NT2/D1 (cell line): ENCODE results near the gene CAMTA1.
"Not testable (repeated sequence)": the region's sequence is repeated elsewhere in the genome, so short reads cannot be mapped to it uniquely, and the experiment has no call there.

Source experiments
- DNase-seq: peaks from one replicate; pipeline ENCODE4 v3.0.0-alpha.2; 2011; ENCODE audit warnings: low read depth, low spot score
- H3K27me3 ChIP-seq: 2 replicates; pipeline ENCODE4 v1.6.0; 2011; ENCODE audit warnings: mild to moderate bottlenecking; ENCODE audit not compliant: insufficient read length, insufficient read depth
- H3K36me3 ChIP-seq: 2 replicates; pipeline ENCODE4 v1.6.1; 2011; ENCODE audit warnings: mild to moderate bottlenecking, low read length, mixed read lengths; ENCODE audit not compliant: insufficient read depth, insufficient read length
- H3K4me1 ChIP-seq: 2 replicates; pipeline ENCODE4 v1.5.1; 2011; ENCODE audit not compliant: insufficient read depth, insufficient read length
- H3K4me3 ChIP-seq: 2 replicates; pipeline ENCODE4 v1.5.1; 2011; ENCODE audit warnings: low read depth; ENCODE audit not compliant: insufficient read length
- H3K9ac ChIP-seq: 2 replicates; pipeline ENCODE4 v1.6.0; 2011; ENCODE audit warnings: low read depth; ENCODE audit not compliant: insufficient read length
- H3K9me3 ChIP-seq: 2 replicates; pipeline ENCODE4 v1.5.1; 2011; ENCODE audit warnings: mild to moderate bottlenecking, low read length; ENCODE audit not compliant: insufficient read depth
- SUZ12 ChIP-seq: IDR thresholded peaks from 2 replicates; pipeline ENCODE4 v1.6.1; 2011; ENCODE audit not compliant: insufficient read length, insufficient read depth; ENCODE audit errors: extremely low read depth
- YY1 ChIP-seq: IDR thresholded peaks from 2 replicates; pipeline ENCODE4 v1.6.1; 2011; ENCODE audit not compliant: insufficient read length, insufficient read depth
- ZNF274 ChIP-seq: IDR thresholded peaks from 2 replicates; pipeline ENCODE4 v1.6.1; 2011; ENCODE audit warnings: mild to moderate bottlenecking, low read depth, low read length

CAMTA1 gene

GRCh38 chr1:6918925-6919511, 133.8 kb downstream of the CAMTA1 start:
- H3K27me3 ChIP-seq = no peaks in the 10 kb centered on the region
- no peak overlapping the region for H3K9ac ChIP-seq
- H3K36me3 ChIP-seq = no peaks in the 10 kb centered on the region
- no peak for TF ChIP-seq ZNF274
- TF ChIP-seq SUZ12 = no peak
- no peak for TF ChIP-seq YY1
- peaks cover 8% of the 10 kb centered on the region; the same call in 1 of the 2 replicates for H3K9me3 ChIP-seq
- H3K4me3 ChIP-seq = no peak overlapping the region
- no peaks in the 10 kb centered on the region for H3K4me1 ChIP-seq
- DNase-seq = no peak

DNA sequence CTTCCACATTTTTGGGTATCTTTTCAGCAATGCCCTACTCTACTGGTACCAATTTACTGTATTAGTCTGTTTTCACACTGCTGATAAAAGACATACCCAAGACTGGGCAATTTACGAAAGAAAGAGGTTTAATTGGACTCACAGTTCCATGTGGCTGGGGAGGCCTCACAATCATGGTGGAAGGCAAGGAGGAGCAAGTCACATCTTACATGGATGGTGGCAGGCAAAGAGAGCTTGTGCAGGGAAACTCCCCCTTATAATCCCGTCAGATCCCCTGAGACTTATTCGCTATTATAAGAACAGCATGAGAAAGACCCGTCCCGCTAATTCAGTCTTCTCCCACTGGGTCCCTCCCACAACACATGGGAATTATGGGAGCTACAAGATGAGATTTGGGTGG, 136.3 kb downstream of the CAMTA1 start:
- DNase-seq, H3K9ac ChIP-seq, H3K36me3 ChIP-seq, H3K4me3 ChIP-seq, H3K9me3 ChIP-seq, H3K4me1 ChIP-seq, H3K27me3 ChIP-seq: not testable (repeated sequence)

- DNase-seq = no peak
- TF ChIP-seq SUZ12 (no peak), ZNF274 (no peak), YY1 (no peak)
- Histone ChIP-seq H3K36me3 (no peaks in the 10 kb centered on the region), H3K9me3 (peaks cover 8% of the 10 kb centered on the region; the same call in 1 of the 2 replicates), H3K4me3 (no peak overlapping the region), H3K27me3 (no peaks in the 10 kb centered on the region), H3K9ac (no peak overlapping the region), H3K4me1 (no peaks in the 10 kb centered on the region)
Measured at GRCh38 chr1:6922096-6922931, 137.1 kb downstream of the CAMTA1 start.

DNA sequence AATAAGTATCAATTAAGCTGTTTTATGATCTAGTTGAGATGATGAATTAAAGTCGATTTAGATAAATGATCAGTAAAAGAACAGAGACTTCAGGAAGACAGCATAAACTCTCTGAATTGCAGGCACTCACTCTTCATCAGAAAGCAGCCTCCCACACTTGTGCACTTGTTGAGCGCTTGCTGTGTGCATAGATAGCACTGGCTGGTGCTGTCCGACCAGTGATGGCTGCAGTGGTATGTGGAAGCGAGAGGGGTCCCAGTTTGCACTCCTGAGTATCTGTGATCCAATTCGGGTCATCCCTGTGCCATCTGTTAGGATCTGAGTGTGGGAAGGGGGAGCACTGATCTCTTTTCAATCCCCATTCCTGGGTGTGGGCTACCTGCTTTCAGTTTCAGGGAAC, 137.8 kb downstream of the CAMTA1 start:
- Histone ChIP-seq H3K4me3 (no peak overlapping the region), H3K27me3 (no peaks in the 10 kb centered on the region), H3K4me1 (peaks cover 3% of the 10 kb centered on the region), H3K36me3 (no peaks in the 10 kb centered on the region), H3K9me3 (peaks cover 8% of the 10 kb centered on the region; the same call in 1 of the 2 replicates), H3K9ac (no peak overlapping the region)
- TF ChIP-seq SUZ12 (no peak), ZNF274 (no peak), YY1 (no peak)
- DNase-seq = no peak

- no peak for DNase-seq
- Histone ChIP-seq H3K4me3 (no peak overlapping the region), H3K27me3 (no peaks in the 10 kb centered on the region), H3K9ac (no peak overlapping the region), H3K4me1 (peaks cover 3% of the 10 kb centered on the region), H3K36me3 (no peaks in the 10 kb centered on the region), H3K9me3 (peaks cover 8% of the 10 kb centered on the region; the same call in 1 of the 2 replicates)
- TF ChIP-seq SUZ12 (no peak), ZNF274 (no peak), YY1 (no peak)
Measured at GRCh38 chr1:6923416-6923815, 138.2 kb downstream of the CAMTA1 start.

DNA sequence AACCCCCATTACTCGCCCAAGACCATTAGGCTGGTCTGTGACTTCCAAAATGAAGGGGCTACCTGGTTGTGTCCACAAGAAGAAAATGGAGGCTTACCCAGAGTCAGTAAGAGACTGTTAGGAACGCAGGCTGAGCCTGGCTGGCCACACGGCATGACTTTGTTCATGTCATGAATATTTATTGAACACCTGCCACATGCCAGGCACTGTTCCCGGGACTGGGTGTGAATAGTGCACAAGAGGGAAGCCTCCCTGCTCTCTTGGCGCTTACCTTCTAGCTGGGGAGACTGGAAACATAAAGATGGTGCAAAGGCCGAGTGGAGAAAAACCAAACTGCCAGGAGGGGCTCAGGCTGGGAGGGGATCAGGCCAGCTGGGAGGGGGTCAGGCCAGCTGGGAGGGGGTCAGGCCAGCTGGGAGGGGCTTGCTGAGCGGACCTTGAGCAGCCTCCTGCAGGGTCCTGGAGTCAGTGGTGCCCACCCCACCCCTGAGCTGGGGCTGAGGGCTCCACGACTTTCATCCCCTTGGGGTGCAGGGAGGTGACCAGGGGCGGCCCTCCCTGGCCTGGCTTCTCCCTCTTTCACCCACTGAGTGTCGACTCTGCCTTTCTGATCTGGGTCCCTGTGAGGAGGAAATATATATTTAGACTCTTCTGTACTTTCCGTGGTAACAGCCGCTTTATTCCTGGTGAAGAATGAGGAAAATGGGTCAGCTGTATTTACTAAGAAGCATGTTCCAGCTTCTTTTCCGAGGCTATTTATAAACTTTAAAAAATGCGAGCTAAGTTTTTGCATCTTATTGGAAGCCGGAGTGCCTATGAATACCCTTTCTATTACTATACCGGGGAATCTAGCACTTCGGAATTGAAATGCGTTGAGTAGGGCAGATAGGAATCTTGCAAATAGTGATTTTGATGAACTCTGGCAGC, 139.0 kb downstream of the CAMTA1 start:
- Histone ChIP-seq H3K4me3 (no peak overlapping the region), H3K4me1 (peaks cover 3% of the 10 kb centered on the region), H3K9ac (no peak overlapping the region), H3K27me3 (no peaks in the 10 kb centered on the region), H3K36me3 (no peaks in the 10 kb centered on the region), H3K9me3 (peaks cover 8% of the 10 kb centered on the region; the same call in 1 of the 2 replicates)
- TF ChIP-seq YY1 (no peak), ZNF274 (no peak), SUZ12 (no peak)
- no peak for DNase-seq

DNA sequence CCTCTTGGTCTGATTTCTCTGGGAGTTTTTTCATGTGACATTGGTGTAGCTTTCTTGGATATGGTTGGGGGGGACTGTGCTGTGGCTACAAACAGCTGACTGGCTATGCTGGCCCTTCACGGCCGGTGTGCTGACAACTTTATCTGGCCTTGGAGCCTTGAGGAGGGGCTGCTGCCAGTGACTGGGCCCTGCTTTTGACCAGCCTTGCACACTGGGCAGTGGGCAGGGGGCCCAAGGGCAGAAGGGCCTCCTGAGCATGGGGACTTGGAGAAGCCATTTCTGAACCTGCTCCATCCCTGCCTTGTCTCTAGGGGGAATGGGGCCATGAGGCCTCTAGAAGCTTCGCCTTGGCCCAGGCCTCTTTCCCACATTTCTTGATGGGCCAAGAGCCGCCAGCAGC, 139.6 kb downstream of the CAMTA1 start:
- TF ChIP-seq SUZ12 (no peak), YY1 (no peak), ZNF274 (no peak)
- no peak overlapping the region for H3K9ac ChIP-seq
- peaks cover 6% of the 10 kb centered on the region; the same call in 1 of the 2 replicates for H3K9me3 ChIP-seq
- no peak for DNase-seq
- H3K4me1 ChIP-seq = peaks cover 3% of the 10 kb centered on the region
- no peaks in the 10 kb centered on the region for H3K36me3 ChIP-seq
- no peaks in the 10 kb centered on the region for H3K27me3 ChIP-seq
- H3K4me3 ChIP-seq = no peak overlapping the region
